Gastroesophageal sphincter (tissue), 4 donors: ENCODE data around the gene OR14J1. TPM values are rescaled to one million over a fixed set of nuclear protein-coding genes. Genes with fewer than 3 reads are reported as not detected.
"Not testable (repeated sequence)": the region's sequence is repeated elsewhere in the genome, so short reads cannot be mapped to it uniquely, and the experiment has no call there.

ENCODE experiments used
- ATAC-seq: fragments of 150-250 bp; one replicate; pipeline ENCODE4 v1.9.1; 2016; ENCODE audit warnings: mild to moderate bottlenecking, moderate library complexity
- H3K27ac ChIP-seq, 4 donors: fragments of 200-600 bp; sonication (generic) in 3 of 4; 1 replicate in 3 of 4; 2 replicates in 1 of 4; pipeline ENCODE4 v1.5.1; 2016 to 2019
- H3K27me3 ChIP-seq: fragments of 200-600 bp; sonication (generic); one replicate; pipeline ENCODE4 v1.5.1; 2019
- H3K36me3 ChIP-seq, 2 donors: fragments of 200-600 bp; sonication (generic); one replicate each; pipeline ENCODE4 v1.5.1; 2019; ENCODE audit warnings: control low read depth in 1 of 2
- H3K4me1 ChIP-seq, 3 donors: fragments of 200-600 bp; sonication (generic); 1 replicate in 2 of 3; 2 replicates in 1 of 3; pipeline ENCODE4 v1.5.1; 2016 to 2019; ENCODE audit warnings: control low read depth in 2 of 3
- H3K4me3 ChIP-seq, 2 donors: fragments of 200-600 bp; sonication (generic); one replicate each; pipeline ENCODE4 v1.5.1; 2019; ENCODE audit warnings: mild to moderate bottlenecking in 1 of 2, moderate library complexity in 1 of 2
- H3K9me3 ChIP-seq, 3 donors: fragments of 200-600 bp; sonication (generic); one replicate each; pipeline ENCODE4 v1.5.1; 2017 to 2019; ENCODE audit warnings: control low read depth in 2 of 3
- CTCF ChIP-seq, 4 experiments: fragments of 200-600 bp in 2 of 4; fragments of 450-650 bp in 2 of 4; sonication (generic) in 1 of 4; IDR thresholded peaks; one replicate each; pipeline ENCODE4 v1.5.1; 2017 to 2019; ENCODE audit warnings: antibody characterized with exemption in 4 of 4, mild to moderate bottlenecking in 2 of 4, moderate library complexity in 2 of 4
- EP300 ChIP-seq: sonication (generic); formaldehyde crosslinking; IDR thresholded peaks from one replicate; pipeline ENCODE4 v1.6.1; 2017; ENCODE audit warnings: antibody characterized with exemption, mild to moderate bottlenecking
- POLR2A ChIP-seq, 2 donors: fragments of 450-650 bp; IDR thresholded peaks; one replicate each; pipeline ENCODE4 v1.6.1; 2017; ENCODE audit warnings: antibody characterized with exemption in 2 of 2, mild to moderate bottlenecking in 2 of 2, moderate library complexity in 1 of 2
- POLR2AphosphoS5 ChIP-seq: sonication (generic); formaldehyde crosslinking; IDR thresholded peaks from one replicate; pipeline ENCODE4 v1.6.1; 2017; ENCODE audit warnings: antibody characterized with exemption
- WGBS, 2 donors: methylation state at CpG; one replicate each; pipeline ENCODE4 v1.1.5; 2018; ENCODE audit warnings: low coverage in 1 of 2; 5-methylcytosine and 5-hydroxymethylcytosine counted together
- total RNA-seq, 4 donors: library from RNA; depleted of rRNA; stranded (reverse); fragments of >200 nt; gene quantifications; one replicate each; pipeline ENCODE4 v1.1.0, GENCODE V29; 2016

Gene OR14J1
- total RNA-seq, 4 donors from 2014 or later: not detected

- Histone ChIP-seq H3K36me3 (no peaks in the 10 kb centered on the region), H3K4me3 (no peak overlapping the region), H3K27ac (no peak overlapping the region), H3K9me3 (no peaks in the 10 kb centered on the region), H3K4me1 (peaks cover 0 to 6% (median 0%) of the 10 kb centered on the region in 3 donors), H3K27me3 (no peaks in the 10 kb centered on the region)
- 80% methylated on average over 1 of the region's 1 CpG; no CpG with 5 or more reads in 1 of the 2 donors for WGBS, 2 donors
- TF ChIP-seq CTCF (IDR thresholded peaks at IDR 0.05) (no peak), POLR2AphosphoS5 (peak; percentile 12)
- ATAC-seq: no peak
Observed at GRCh38 chr6:29294499-29294914, 7.0 kb upstream of the OR14J1 start.

GRCh38 chr6:29295181-29295585 lies 6.3 kb upstream of the OR14J1 start:
- Histone ChIP-seq H3K4me3 (no peak overlapping the region), H3K27ac (peak overlapping the region in 2 of 4 donors; percentile 29 to 55), H3K4me1 (peaks cover 0 to 6% (median 0%) of the 10 kb centered on the region in 3 donors), H3K27me3 (no peaks in the 10 kb centered on the region), H3K9me3 (no peaks in the 10 kb centered on the region), H3K36me3 (no peaks in the 10 kb centered on the region)
- no peak for ATAC-seq
- TF ChIP-seq CTCF (IDR thresholded peaks at IDR 0.05): no peak
- TF ChIP-seq POLR2A (IDR thresholded peaks at IDR 0.05): no peak
- no peak for TF ChIP-seq EP300
- TF ChIP-seq POLR2AphosphoS5: no peak
- WGBS, 2 donors: 71% methylated on average over 4 of the region's 12 CpGs; no CpG with 5 or more reads in 1 of the 2 donors

GRCh38 chr6:29295623-29296022 lies 5.9 kb upstream of the OR14J1 start:
- H3K27ac ChIP-seq: peak overlapping the region in 1 of 4 donors; percentile 29
- peaks cover 0 to 6% (median 0%) of the 10 kb centered on the region in 3 donors for H3K4me1 ChIP-seq
- H3K9me3 ChIP-seq: no peaks in the 10 kb centered on the region
- WGBS, 2 donors: 100% methylated on average over 1 of the region's 7 CpGs; no CpG with 5 or more reads in 1 of the 2 donors
- no peaks in the 10 kb centered on the region for H3K27me3 ChIP-seq
- H3K36me3 ChIP-seq: no peaks in the 10 kb centered on the region
- no peak for ATAC-seq
- H3K4me3 ChIP-seq: no peak overlapping the region
- TF ChIP-seq POLR2AphosphoS5: no peak
- no peak for TF ChIP-seq POLR2A (IDR thresholded peaks at IDR 0.05)
- TF ChIP-seq CTCF (IDR thresholded peaks at IDR 0.05): no peak
- TF ChIP-seq EP300: no peak

- ATAC-seq: no peak
- Histone ChIP-seq H3K4me1 (no peaks in the 10 kb centered on the region), H3K9me3 (no peaks in the 10 kb centered on the region), H3K27ac (no peak overlapping the region), H3K4me3 (no peak overlapping the region), H3K27me3 (no peaks in the 10 kb centered on the region), H3K36me3 (no peaks in the 10 kb centered on the region)
- TF ChIP-seq EP300 (no peak), POLR2AphosphoS5 (no peak), CTCF (IDR thresholded peaks at IDR 0.05) (no peak), POLR2A (IDR thresholded peaks at IDR 0.05) (no peak)
- WGBS, 2 donors: 74 to 79% methylated on average over 2 of the region's 2 CpGs
Observed at GRCh38 chr6:29319931-29320330, 18.4 kb downstream of the OR14J1 start.

- H3K9me3 ChIP-seq, H3K4me1 ChIP-seq, H3K27me3 ChIP-seq: not testable (repeated sequence)
Observed at GRCh38 chr6:29323332-29323731, 21.8 kb downstream of the OR14J1 start.

More at GRCh38 chr6:29323332-29323731, 21.8 kb downstream of the OR14J1 start:
- H3K4me3 ChIP-seq, H3K36me3 ChIP-seq, H3K27ac ChIP-seq, ATAC-seq: not testable (repeated sequence)
